GM18519 (cell line): ENCODE measurements around the gene KLHL42.
"Not testable (repeated sequence)": the region's sequence is repeated elsewhere in the genome, so short reads cannot be mapped to it uniquely, and the experiment has no call there.

ENCODE experiments used
- ATAC-seq: cut with Tn5 transposase; IDR thresholded peaks from one replicate; pipeline ENCODE4 v1.9.1; 2021; ENCODE audit warnings: mild to moderate bottlenecking, moderate library complexity; ENCODE audit not compliant: unreplicated experiment, low FRiP score

The KLHL42 gene

GRCh38 chr12:27779920-27780611 lies at the start of gene KLHL42, which contains the start of gene MANSC4:
Gene KLHL42, plus strand, starts transcription at chr12:27780233. Its CDS starts 98 bp downstream, at chr12:27780331.
Gene MANSC4, minus strand, starts transcription at chr12:27780236. Its CDS starts 8,960 bp downstream, at chr12:27771276.
- peak; percentile 56 for ATAC-seq

- ATAC-seq = no peak
Observed at GRCh38 chr12:27732281-27732680, 47.8 kb upstream of the KLHL42 start.

- ATAC-seq = peak; percentile 67
Observed at GRCh38 chr12:27733052-27733656, 46.9 kb upstream of the KLHL42 start.

GRCh38 chr12:27733791-27734190 lies 46.2 kb upstream of the KLHL42 start:
- ATAC-seq = no peak

- not testable (repeated sequence) for ATAC-seq
Observed at GRCh38 chr12:27734321-27734720, 45.7 kb upstream of the KLHL42 start.

- no peak for ATAC-seq
Observed at GRCh38 chr12:27743601-27744000, 36.4 kb upstream of the KLHL42 start.

GRCh38 chr12:27745734-27746133 lies 34.3 kb upstream of the KLHL42 start:
- not testable (repeated sequence) for ATAC-seq

- ATAC-seq = no peak
Observed at GRCh38 chr12:27747111-27747820, 32.8 kb upstream of the KLHL42 start.

- ATAC-seq = no peak
Observed at GRCh38 chr12:27751386-27752047, 28.5 kb upstream of the KLHL42 start.

- ATAC-seq = no peak
Observed at GRCh38 chr12:27754795-27755194, 25.2 kb upstream of the KLHL42 start.

GRCh38 chr12:27756670-27757195 lies 23.3 kb upstream of the KLHL42 start:
- no peak for ATAC-seq

GRCh38 chr12:27762757-27763156 lies 17.3 kb upstream of the KLHL42 start:
- no peak for ATAC-seq

GRCh38 chr12:27766587-27766986 lies 13.4 kb upstream of the KLHL42 start:
- no peak for ATAC-seq

- no peak for ATAC-seq
Observed at GRCh38 chr12:27769142-27769673, 10.8 kb upstream of the KLHL42 start.

- ATAC-seq = no peak
Observed at GRCh38 chr12:27771481-27772327, 8.3 kb upstream of the KLHL42 start.

GRCh38 chr12:27772328-27773049 lies 7.5 kb upstream of the KLHL42 start:
- ATAC-seq = no peak

GRCh38 chr12:27777141-27777540 lies 2.9 kb upstream of the KLHL42 start:
- no peak for ATAC-seq

- no peak for ATAC-seq
Observed at GRCh38 chr12:27778206-27778605, 1.8 kb upstream of the KLHL42 start.

GRCh38 chr12:27779416-27779919 lies 565 bp upstream of the KLHL42 start:
- no peak for ATAC-seq
